GM21447 (cell line): ENCODE data around the gene PMM2.
"Not testable (repeated sequence)": the region's sequence is repeated elsewhere in the genome, so short reads cannot be mapped to it uniquely, and the experiment has no call there.

ENCODE experiments used
- ATAC-seq: cut with Tn5 transposase; IDR thresholded peaks from one replicate; pipeline ENCODE4 v1.9.1; 2021; ENCODE audit not compliant: unreplicated experiment

PMM2 gene

DNA sequence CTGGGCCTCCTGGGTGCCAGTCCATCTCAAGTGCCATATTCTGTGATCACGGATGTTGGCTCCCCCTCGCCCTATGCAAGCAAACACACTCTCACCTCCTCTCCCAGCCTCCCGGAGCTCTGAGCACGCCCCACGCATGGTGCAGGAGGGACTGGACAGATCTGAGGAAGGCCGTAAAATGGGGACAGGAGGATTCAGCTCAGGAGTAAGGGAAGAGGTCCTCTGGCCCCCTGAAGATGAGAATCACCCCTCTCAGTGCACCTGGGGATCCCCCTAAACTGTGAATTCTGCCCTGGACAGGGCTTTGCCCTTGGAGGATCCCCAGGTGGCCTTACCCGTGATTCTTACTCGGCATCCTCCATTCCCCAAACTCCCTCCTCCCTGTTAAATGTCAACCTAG, 15.8 kb upstream of the PMM2 start:
- no peak for ATAC-seq

GRCh38 chr16:8782673-8783072, 15.0 kb upstream of the PMM2 start:
- no peak for ATAC-seq

GRCh38 chr16:8785408-8785807, 12.2 kb upstream of the PMM2 start:
- ATAC-seq = no peak

DNA sequence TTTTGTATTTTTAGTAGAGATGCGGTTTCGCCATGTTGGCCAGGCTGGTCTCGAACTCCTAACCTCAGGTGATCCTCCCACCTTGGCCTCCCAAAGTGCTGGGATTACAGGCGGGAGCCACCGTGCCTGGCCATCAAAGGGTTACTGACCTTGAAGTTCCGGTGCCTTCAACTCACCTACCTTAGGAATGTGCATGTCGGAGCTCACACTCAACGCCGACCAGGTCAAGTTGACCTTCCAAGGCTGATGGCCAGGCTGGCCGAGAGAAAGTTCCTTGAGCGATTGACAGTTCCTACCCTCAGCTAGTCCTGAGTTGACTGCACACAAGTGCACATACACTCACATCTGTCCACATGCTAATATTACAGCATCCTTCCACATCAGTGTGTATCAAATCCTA, 11.3 kb upstream of the PMM2 start:
- not testable (repeated sequence) for ATAC-seq

DNA sequence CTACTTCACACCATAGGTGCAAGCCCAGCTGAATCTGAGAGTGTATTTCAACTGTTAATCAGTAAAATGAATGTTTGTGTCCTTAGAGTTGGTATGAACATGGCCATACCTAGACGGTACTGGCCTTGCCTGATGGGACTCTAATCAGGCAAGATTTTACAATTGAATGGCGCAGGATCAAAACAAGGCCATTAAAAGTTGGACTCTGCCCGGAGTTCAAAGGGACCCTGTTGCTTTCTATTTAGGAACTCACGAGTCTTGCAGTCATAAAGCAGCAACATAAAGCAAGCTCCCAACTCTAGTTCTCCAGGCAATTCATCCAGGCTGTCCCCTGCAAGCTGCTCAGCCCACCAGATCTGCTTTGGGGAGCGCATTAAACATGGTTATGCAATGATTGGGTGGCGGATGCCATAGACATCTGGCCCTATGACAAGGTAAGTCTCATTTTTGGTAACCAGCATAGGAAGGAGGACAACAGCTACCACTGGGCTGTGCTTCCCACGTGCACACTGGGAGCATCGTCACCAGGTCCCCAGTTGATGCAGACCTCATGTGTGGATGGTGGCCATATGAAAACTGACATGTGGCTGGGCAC, 9.0 kb upstream of the PMM2 start:
- ATAC-seq = no peak

DNA sequence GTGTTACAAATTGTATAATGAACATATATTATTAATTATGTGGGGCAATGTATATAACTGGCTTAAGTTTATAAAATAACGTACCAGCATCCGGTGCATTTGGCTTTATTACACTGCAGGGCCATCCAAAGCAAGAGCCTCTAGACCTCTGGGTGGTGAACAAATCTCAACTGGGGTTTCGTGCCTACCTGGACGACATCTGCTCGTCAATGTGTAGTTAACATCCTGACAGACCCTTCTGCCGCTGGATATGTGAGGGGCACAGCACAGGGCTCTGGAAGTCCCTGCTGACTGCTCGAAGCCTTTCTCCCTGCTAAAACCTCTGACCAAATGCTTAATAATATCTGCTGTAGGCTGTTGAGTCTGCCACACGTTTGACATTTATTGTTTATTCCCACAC, 2.5 kb upstream of the PMM2 start:
- no peak for ATAC-seq

- no peak for ATAC-seq
These were observed 1.8 kb upstream of the PMM2 start for GRCh38 chr16:8795818-8796217.

DNA sequence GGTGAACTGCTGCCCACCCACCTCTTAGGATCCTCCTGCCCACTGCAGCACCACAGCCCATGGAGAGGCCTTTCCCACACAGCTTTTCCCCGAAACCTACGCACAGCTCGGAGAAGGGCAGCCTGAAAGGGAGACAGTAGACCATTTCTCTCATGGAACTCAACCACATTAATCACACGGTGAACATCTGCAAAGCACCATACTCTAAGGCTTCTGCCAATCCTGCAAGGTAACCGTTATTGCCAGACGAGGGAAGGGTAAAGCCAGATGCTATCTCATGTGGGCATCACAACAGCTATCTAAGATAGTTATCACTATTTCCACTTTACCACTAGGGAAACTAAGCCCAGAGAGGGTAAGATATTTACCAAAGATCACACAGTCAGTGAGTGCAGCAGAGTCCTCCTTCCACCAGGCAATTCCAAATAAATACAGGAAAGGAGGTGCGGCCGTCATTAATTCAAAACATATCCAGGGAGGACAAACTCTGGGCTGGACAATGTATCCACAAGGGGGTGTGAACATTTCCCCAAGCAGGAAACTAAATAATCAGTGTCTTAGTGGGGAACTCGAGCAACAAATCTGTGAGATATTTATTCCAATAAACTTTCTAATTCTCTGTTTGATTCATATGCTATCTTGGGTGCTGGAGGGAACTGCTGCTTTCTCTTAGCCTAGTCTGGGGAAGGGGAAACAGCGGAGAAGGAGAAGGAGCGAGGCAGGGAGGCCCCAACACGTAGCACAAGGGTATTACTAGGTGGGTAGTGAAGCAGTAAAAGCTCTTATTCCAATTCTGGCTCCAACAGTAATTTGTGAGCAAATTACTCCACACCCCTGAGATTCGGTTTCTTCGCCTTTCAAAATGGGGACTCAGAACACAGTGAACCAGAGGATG, 923 bp upstream of the PMM2 start:
- ATAC-seq = no peak

GRCh38 chr16:8798174-8798527, 512 bp downstream of the PMM2 start:
- no peak for ATAC-seq

DNA sequence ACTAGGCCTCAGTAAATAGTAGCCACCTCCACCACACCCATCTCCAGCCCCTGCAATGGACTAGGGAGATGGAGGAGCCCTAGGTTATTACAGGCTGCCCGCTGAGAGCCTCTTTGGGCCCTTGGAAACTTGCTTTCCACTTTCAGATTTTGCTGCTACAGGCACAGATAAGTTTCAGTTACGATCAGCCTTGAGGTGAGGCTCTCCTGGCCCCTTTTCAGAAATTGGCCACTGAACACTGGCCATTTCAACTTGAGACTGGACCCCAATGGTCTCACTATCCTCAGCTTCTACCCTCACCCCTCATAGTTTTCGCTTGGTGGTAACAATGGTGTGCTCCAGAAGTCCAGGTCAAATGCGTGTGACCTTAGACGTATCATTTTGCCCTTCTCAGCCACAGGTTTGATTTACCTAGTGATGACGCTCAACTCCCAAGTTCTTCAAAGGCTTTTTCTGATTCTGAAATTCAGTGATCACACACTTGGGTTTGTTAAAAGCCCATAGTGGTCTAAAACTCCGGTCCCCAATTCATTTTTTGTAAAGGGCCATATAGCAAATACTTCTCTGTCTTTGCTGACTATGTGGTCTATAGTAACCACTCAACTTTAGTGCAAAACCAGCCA, 1.0 kb downstream of the PMM2 start:
- no peak for ATAC-seq

DNA sequence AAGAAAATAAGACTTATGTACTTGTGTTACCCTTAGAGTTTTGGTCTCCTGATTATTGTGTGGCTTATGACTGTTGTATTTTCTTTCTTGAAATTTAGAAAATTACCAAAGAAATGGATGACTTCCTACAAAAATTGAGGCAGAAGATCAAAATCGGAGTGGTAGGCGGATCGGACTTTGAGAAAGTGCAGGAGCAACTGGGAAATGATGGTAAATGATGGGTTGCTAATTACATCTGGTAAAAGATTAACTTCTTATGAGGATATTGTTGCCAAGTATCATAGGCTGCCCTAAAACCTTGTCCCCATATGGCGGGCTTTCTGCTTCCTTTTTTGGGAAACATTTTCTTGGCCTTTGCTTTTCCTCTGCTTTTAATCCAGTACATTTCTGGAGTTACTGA, 4.1 kb downstream of the PMM2 start:
- ATAC-seq = no peak

DNA sequence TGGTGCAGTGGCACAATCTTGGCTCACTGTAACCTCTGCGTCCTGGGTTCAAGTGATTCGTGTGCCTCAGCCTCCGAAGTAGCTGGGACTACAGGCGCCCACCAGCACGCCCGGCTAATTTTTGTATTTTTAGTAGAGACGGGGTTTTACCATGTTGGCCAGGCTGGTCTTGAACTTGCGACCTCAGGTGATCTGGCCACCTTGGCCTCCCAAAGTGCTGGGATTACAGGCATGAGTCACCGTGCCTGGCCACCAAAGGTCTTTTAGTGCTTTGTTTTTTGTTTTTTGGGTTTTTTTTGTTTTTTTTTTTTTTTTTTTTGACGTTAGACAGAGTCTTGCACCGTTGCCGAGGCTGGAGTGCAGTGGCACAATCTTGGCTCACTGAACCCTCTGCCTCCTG, 6.1 kb downstream of the PMM2 start:
- not testable (repeated sequence) for ATAC-seq

GRCh38 chr16:8804313-8804712, 6.7 kb downstream of the PMM2 start:
- no peak for ATAC-seq

- ATAC-seq = no peak
These were observed 8.8 kb downstream of the PMM2 start for GRCh38 chr16:8806272-8806983.

DNA sequence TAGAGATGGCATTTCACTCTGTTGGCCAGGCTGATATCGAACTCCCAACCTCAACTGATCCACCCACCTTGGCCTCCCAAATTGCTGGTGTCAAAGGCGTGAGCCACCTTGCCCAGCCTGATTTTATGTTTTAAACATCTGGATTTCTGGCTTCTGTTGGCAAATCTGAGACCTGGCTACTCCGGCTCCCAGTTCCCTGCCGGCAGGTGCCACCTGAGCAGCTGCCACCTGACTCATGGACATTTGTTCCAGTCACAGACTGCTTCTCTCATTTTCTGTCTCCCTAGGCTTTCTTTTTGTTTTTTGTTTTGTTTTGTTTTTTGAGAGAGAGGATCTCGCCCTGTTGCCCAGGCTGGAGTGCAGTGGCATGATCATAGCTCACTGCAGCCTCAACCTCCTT, 9.6 kb downstream of the PMM2 start:
- ATAC-seq = no peak

GRCh38 chr16:8808009-8808408, 10.4 kb downstream of the PMM2 start:
- ATAC-seq = no peak

DNA sequence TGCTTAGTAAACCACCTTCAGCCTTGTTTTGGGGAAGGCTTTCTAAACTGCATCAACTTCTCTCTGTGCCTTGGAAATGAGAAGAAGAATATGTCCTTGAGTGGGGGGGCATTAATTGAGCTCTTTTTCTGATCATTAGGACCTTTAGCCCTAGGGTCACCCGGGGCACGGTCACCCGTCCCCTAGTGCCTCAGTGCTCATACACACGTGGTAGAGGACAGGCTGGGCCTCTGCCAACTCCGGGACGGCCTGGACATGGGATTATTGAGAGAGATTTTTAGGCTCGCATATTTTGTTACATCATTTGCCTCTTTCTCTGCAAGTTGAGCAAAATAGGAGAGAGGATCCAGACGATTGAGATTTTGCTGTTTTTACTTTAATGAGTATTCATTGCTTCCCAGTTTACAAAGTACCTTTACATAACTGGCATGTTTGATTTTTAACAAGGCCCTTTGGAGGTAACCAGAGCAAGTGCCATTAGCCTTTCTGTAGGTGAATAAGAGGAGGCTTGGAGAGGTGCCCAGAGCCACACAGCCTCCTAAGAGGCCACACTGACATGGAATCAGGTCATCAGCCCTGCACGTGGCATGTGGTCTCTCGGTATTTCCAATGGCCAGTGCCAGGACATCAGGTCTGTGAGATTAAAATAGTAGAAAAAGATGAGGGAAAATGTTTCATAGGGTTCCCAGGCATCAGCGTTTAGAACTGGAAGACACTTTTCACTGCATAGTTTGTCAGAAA, 11.1 kb downstream of the PMM2 start:
- no peak for ATAC-seq

GRCh38 chr16:8812162-8812843, 14.7 kb downstream of the PMM2 start:
- no peak for ATAC-seq

- no peak for ATAC-seq
These were observed 16.6 kb downstream of the PMM2 start for GRCh38 chr16:8814095-8814806.
